Tibial nerve (tissue), 4 donors: Measurements from ENCODE around the gene CPXM2. TPM values are rescaled to one million over a fixed set of nuclear protein-coding genes. Genes with fewer than 3 reads are reported as not detected.

Experiments used
- DNase-seq, 2 donors: peaks; one replicate each; pipeline ENCODE4 v3.0.0-alpha.2; 2019; ENCODE audit warnings: low spot score in 2 of 2
- H3K27ac ChIP-seq, 4 donors: fragments of 200-600 bp; sonication (generic) in 3 of 4; one replicate each; pipeline ENCODE4 v1.5.1; 2017 to 2019; ENCODE audit warnings: mild to moderate bottlenecking in 1 of 4
- H3K27me3 ChIP-seq, 2 donors: fragments of 200-600 bp; sonication (generic) in 1 of 2; one replicate each; pipeline versions ENCODE4 v1.5.1 to v1.6.0; 2017 to 2019
- H3K36me3 ChIP-seq, 3 donors: fragments of 200-600 bp; sonication (generic); one replicate each; pipeline ENCODE4 v1.5.1; 2018 to 2019
- H3K4me1 ChIP-seq, 4 donors: fragments of 200-600 bp; sonication (generic) in 3 of 4; one replicate each; pipeline ENCODE4 v1.5.1; 2017 to 2019
- H3K4me3 ChIP-seq, 4 donors: fragments of 200-600 bp; sonication (generic) in 3 of 4; one replicate each; pipeline ENCODE4 v1.5.1; 2017 to 2019; ENCODE audit warnings: mild to moderate bottlenecking in 1 of 4, moderate library complexity in 1 of 4
- H3K9me3 ChIP-seq, 4 donors: fragments of 200-600 bp; sonication (generic) in 3 of 4; one replicate each; pipeline ENCODE4 v1.5.1; 2017 to 2019
- CTCF ChIP-seq, 5 experiments: fragments of 200-600 bp in 3 of 5; fragments of 450-650 bp in 2 of 5; sonication (generic) in 3 of 5; IDR thresholded peaks; one replicate each; pipeline ENCODE4 v1.5.1; 2016 to 2019; ENCODE audit warnings: antibody characterized with exemption in 5 of 5, mild to moderate bottlenecking in 3 of 5, moderate library complexity in 2 of 5
- EP300 ChIP-seq, 2 donors: sonication (generic); formaldehyde crosslinking; IDR thresholded peaks; one replicate each; pipeline ENCODE4 v1.6.1; 2017; ENCODE audit warnings: antibody characterized with exemption in 2 of 2, mild to moderate bottlenecking in 1 of 2
- POLR2A ChIP-seq, 2 donors: fragments of 450-650 bp; IDR thresholded peaks; one replicate each; pipeline ENCODE4 v1.6.1; 2017; ENCODE audit warnings: antibody characterized with exemption in 2 of 2, mild to moderate bottlenecking in 2 of 2, moderate library complexity in 2 of 2
- WGBS, 2 donors: methylation state at CpG; one replicate each; pipeline ENCODE4 v1.1.5; 2018; 5-methylcytosine and 5-hydroxymethylcytosine counted together
- total RNA-seq, 4 donors: library from RNA; depleted of rRNA; stranded (reverse); fragments of >200 nt; gene quantifications; one replicate each; pipeline ENCODE4 v1.1.0, GENCODE V29; 2016

Gene CPXM2
- total RNA-seq, 4 donors from 2014 or later = 26.8 to 74.3 (median 37.8) TPM

GRCh38 chr10:123761038-123761428, 130.6 kb downstream of the CPXM2 start:
- TF ChIP-seq CTCF (IDR thresholded peaks at IDR 0.05) = no peak
- TF ChIP-seq POLR2A (IDR thresholded peaks at IDR 0.05) = no peak
- TF ChIP-seq EP300 (IDR thresholded peaks at IDR 0.05) = no peak
- H3K27me3 ChIP-seq = no peaks in the 10 kb centered on the region
- no peak overlapping the region for H3K4me3 ChIP-seq
- DNase-seq = no peak
- H3K27ac ChIP-seq = no peak overlapping the region
- WGBS, 2 donors = 60 to 84% methylated on average over 10 of the region's 10 CpGs
- peaks cover 0 to 4% (median 0%) of the 10 kb centered on the region in 3 donors for H3K36me3 ChIP-seq
- H3K9me3 ChIP-seq = no peaks in the 10 kb centered on the region
- no peaks in the 10 kb centered on the region for H3K4me1 ChIP-seq

- TF ChIP-seq EP300 (IDR thresholded peaks at IDR 0.05) = no peak
- no peak for TF ChIP-seq CTCF (IDR thresholded peaks at IDR 0.05)
- TF ChIP-seq POLR2A (IDR thresholded peaks at IDR 0.05) = no peak
- Histone ChIP-seq H3K36me3 (peaks cover 0 to 4% (median 0%) of the 10 kb centered on the region in 3 donors), H3K27me3 (no peaks in the 10 kb centered on the region), H3K27ac (no peak overlapping the region), H3K4me3 (no peak overlapping the region), H3K4me1 (no peaks in the 10 kb centered on the region), H3K9me3 (no peaks in the 10 kb centered on the region)
- 69 to 71% methylated on average over 10 of the region's 10 CpGs for WGBS, 2 donors
- DNase-seq = no peak
Measured at GRCh38 chr10:123760356-123761037, 131.1 kb downstream of the CPXM2 start.

GRCh38 chr10:123759501-123760031, 132.0 kb downstream of the CPXM2 start:
- peaks cover 0 to 4% (median 0%) of the 10 kb centered on the region in 3 donors for H3K36me3 ChIP-seq
- no peak for DNase-seq
- H3K27ac ChIP-seq = no peak overlapping the region
- no peaks in the 10 kb centered on the region for H3K9me3 ChIP-seq
- H3K4me1 ChIP-seq = no peaks in the 10 kb centered on the region
- no peak for TF ChIP-seq EP300 (IDR thresholded peaks at IDR 0.05)
- no peak for TF ChIP-seq POLR2A (IDR thresholded peaks at IDR 0.05)
- TF ChIP-seq CTCF (IDR thresholded peaks at IDR 0.05) = no peak
- 36 to 49% methylated on average over 7 to 8 of the region's 8 CpGs for WGBS, 2 donors
- H3K4me3 ChIP-seq = no peak overlapping the region
- no peaks in the 10 kb centered on the region for H3K27me3 ChIP-seq

GRCh38 chr10:123759041-123759440, 132.6 kb downstream of the CPXM2 start:
- Histone ChIP-seq H3K4me3 (no peak overlapping the region), H3K27ac (no peak overlapping the region), H3K27me3 (no peaks in the 10 kb centered on the region), H3K36me3 (peaks cover 0 to 10% (median 0%) of the 10 kb centered on the region in 3 donors), H3K9me3 (no peaks in the 10 kb centered on the region), H3K4me1 (no peaks in the 10 kb centered on the region)
- 75 to 76% methylated on average over 7 of the region's 7 CpGs for WGBS, 2 donors
- TF ChIP-seq CTCF (IDR thresholded peaks at IDR 0.05) = no peak
- TF ChIP-seq EP300 (IDR thresholded peaks at IDR 0.05) = no peak
- no peak for TF ChIP-seq POLR2A (IDR thresholded peaks at IDR 0.05)
- no peak for DNase-seq

- TF ChIP-seq POLR2A (IDR thresholded peaks at IDR 0.05) (no peak), CTCF (IDR thresholded peaks at IDR 0.05) (no peak), EP300 (IDR thresholded peaks at IDR 0.05) (no peak)
- DNase-seq = no peak
- no peaks in the 10 kb centered on the region for H3K27me3 ChIP-seq
- 67 to 81% methylated on average over 6 of the region's 6 CpGs for WGBS, 2 donors
- no peaks in the 10 kb centered on the region for H3K9me3 ChIP-seq
- no peak overlapping the region for H3K27ac ChIP-seq
- no peaks in the 10 kb centered on the region for H3K4me1 ChIP-seq
- H3K36me3 ChIP-seq = peaks cover 0 to 11% (median 0%) of the 10 kb centered on the region in 3 donors
- H3K4me3 ChIP-seq = no peak overlapping the region
Measured at GRCh38 chr10:123757853-123758252, 133.8 kb downstream of the CPXM2 start.
